Measurements from ENCODE around the gene CENPF.

GRCh38 chr1:214685906-214686305 is 82.9 kb downstream of the CENPF start:
- TF ChIP-seq CTCF (IDR thresholded peaks at IDR 0.05) (no peak), ZFX (IDR thresholded peaks at IDR 0.05; ENCODE audit: borderline replicate concordance) (no peak)
